Right kidney (tissue), 1 donor: Measurements from ENCODE around the gene LRRC2.
"Not testable (repeated sequence)": the region's sequence is repeated elsewhere in the genome, so short reads cannot be mapped to it uniquely, and the experiment has no call there.

Experiments
- DNase-seq: peaks from one replicate; pipeline ENCODE4 v3.0.0-alpha.2; 2016

Gene LRRC2

DNA sequence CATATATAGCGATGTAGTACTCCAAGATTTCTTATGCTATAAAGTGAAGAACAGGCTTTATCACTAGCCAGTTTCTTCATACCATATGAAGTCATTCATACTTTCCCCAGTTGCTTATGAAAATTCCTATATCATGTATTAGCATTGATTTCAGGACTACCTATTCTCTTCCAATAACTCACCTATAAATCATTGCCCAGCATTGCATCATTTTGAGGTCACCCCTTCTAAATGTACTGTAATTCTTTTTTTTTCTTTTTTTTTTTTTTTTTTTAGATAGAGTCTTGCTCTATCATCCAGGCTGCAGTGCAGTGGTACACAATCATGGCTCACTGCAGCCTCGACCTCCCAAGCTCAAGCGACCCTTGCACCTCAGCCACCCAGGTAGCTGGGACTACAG lies 41.3 kb downstream of the LRRC2 start:
- no peak for DNase-seq

GRCh38 chr3:46524008-46524407 lies 42.1 kb downstream of the LRRC2 start:
- DNase-seq: no peak

- DNase-seq: no peak
These were observed 42.5 kb downstream of the LRRC2 start for GRCh38 chr3:46523556-46523955.

DNA sequence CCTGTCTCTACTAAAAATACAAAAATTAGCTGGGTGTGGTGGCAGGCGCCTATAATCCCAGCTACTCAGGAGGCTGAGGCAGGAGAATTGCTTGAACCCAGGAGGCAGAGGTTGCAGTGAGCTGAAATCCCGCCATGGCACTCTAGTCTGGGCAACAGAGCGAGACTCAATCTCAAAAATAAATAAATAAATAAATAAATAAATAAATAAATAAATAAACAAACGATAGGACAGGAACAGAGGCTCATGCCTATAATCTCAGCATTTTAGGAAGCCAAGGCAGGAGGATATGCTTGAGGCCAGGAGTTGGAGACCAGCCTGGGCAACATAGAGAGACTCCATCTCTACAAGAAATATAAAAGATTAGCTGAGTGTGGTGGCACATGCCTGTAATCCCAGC lies 43.9 kb downstream of the LRRC2 start:
- not testable (repeated sequence) for DNase-seq

GRCh38 chr3:46521096-46521495 lies 45.0 kb downstream of the LRRC2 start:
- DNase-seq: no peak

DNA sequence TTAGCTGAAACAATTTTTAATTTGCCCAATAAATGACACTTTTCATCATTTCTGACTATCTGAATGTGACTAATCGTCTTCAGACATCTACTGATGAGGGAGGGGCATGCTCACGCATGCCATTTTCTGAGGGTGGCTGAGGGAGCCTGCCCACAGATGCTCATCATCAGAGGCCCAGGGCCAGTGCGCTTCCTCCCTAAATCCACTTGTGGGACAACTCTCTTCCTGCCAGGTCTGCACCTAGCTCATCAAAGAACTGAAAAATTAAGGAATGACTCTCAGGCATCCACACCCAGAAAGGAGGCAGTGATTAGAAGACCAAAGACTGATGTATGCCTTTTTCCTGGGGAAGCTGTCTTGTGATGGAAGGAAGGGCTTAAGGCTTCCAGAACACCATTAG lies 45.6 kb downstream of the LRRC2 start:
- DNase-seq: no peak

DNA sequence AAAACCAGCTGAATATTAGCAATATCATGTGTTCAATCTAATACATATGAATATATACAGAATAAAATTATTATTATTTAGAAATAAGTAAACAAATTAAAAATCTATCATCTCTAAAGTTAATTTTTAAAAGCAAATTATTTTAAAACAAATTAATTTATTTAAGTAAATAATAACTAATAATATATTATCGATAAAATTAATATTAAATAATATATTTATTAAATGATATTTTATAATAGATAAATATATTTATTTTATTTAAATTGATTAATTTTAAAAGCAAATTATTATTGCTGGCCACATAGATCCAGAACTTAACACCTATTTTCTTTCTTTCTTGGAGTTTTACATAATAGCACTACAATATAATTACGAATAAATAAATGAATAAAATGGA lies 46.1 kb downstream of the LRRC2 start:
- no peak for DNase-seq

- DNase-seq: no peak
These were observed 48.3 kb downstream of the LRRC2 start for GRCh38 chr3:46517784-46518181.

DNA sequence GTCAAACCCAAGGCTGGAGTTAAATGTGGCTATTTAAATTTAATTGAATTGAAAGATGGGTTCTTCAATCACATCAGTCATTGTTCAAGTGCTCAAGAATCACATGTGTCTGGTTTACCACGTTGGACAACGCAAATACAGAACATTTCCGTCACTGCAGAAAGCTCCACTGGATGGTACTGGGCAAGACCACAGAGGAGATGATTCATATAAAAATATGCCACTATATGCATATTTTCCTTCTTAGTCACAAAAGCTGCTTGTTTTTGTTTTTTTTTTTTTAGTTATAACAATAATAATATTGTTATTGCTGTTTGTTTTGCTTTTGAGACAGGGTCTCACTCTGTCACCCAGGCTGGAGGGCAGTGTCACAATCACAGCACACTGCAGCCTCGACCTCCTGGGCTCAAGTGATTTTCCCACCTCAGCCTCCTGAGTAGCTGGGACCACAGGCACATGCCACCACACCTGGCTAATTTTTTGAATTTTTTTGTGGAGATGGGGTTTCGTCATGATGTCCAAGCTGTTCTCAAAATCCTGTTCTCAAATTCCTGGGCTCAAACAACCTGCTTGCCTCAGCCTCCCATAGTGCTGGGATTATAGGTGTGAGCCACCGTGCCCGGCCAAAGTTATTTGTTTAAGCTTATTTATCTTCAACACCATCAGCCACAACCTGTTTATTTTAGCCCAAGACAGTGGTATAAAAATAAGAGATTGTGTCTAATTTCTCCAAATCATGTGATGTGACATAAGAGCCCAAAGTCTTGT lies 48.9 kb downstream of the LRRC2 start:
- DNase-seq: no peak

- no peak for DNase-seq
These were observed 49.6 kb downstream of the LRRC2 start for GRCh38 chr3:46516521-46516920.

GRCh38 chr3:46512191-46512749 lies 53.8 kb downstream of the LRRC2 start:
- DNase-seq: no peak

DNA sequence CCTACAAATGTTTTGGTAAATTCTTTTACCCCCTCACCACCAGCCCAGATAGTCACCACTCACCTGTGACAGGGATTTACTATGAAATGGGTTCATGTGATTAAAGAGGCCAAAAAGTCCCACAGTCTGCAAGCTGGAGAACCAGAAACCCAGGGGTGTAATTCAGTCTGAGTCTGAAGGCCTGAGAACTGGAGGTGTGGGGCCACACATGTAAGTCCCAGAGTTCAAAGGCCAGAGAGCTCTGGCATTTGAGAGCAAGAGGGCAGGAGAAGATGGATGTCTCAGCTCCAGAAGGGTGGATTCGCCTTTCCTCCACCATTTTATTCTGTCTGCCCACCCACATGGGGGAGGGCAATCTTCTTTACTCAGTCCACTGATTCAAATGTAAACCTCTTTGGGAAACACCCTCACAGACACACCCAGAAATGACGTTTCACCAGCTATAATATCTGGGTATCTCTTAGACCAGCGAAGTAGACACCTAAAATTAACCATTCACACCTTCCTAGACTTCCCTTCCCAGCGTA lies 56.4 kb downstream of the LRRC2 start:
- no peak for DNase-seq

DNA sequence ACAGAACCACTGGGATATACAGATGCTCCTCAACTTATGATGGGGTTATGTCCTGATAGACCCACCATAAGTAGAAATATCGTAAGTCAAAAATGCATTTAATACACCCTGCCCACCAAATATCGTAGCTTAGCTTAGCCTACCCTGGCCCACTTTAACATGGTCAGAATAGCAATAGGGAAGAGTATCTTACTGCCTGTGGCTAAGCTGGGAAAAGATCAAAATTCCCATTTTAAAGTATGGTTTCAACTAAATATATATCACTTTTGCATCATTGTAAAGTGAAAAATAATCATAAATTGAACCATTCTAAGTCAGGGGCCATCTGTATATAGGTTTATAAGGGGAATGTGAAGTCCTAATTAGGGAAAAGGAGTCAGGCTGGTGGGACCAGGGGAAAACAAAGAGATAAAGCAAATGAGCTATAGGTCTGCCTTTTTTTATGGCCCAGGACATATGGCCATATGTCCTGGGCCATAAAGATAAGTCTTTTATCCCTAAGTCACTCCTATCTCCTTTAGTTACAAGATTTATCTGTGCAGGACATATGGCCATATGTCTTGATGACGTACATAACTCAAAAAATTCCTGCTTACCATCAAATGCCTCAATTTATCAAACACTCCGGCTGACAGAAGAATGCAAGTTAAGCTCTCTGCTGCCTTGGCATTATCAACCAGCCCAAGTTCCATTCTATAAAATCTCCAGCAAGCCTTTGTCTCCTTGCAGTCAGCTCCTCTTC lies 57.1 kb downstream of the LRRC2 start:
- DNase-seq: no peak

GRCh38 chr3:46506526-46506925 lies 59.6 kb downstream of the LRRC2 start:
- no peak for DNase-seq

DNA sequence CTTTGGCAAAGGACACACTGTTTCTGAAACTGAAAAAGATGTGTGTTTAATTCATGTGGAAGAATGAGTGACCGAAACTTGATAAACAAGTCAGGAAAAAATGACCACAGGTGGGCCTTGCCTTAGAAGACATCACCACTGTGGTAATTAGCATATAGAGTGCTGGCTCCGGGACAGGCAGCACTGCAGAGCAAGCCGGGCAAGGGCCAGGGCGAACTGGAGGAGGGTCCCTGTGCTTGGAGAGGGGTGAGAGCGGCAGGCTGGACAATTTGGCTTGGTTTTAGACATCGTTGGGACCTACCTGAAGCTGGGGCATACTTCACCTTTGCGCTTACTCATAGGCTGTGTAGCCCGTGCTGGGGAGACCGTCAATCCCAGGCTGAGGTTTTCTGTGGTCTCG lies 60.1 kb downstream of the LRRC2 start:
- DNase-seq: no peak

- no peak for DNase-seq
These were observed 61.3 kb downstream of the LRRC2 start for GRCh38 chr3:46504789-46505188.

- DNase-seq: no peak
These were observed 62.8 kb downstream of the LRRC2 start for GRCh38 chr3:46503200-46503874.

DNA sequence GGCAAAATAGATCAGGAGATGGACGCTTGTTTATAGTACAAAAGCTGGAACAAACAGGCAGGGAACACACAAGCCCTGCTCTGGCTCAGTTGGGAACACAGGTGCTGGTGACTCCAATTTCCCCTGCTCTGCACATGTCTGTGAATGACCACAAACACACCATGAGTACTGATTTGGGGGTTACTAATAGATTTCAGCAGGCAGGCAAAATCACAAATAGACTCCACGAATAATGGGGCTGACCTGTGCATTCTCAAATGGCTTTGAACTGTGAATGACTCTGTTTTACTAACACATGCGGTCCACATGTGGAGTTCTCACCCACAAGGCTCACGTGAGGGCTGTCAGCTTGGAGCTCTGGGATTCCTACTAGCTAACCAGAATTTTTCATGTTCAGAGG lies 64.4 kb downstream of the LRRC2 start:
- DNase-seq: no peak

DNA sequence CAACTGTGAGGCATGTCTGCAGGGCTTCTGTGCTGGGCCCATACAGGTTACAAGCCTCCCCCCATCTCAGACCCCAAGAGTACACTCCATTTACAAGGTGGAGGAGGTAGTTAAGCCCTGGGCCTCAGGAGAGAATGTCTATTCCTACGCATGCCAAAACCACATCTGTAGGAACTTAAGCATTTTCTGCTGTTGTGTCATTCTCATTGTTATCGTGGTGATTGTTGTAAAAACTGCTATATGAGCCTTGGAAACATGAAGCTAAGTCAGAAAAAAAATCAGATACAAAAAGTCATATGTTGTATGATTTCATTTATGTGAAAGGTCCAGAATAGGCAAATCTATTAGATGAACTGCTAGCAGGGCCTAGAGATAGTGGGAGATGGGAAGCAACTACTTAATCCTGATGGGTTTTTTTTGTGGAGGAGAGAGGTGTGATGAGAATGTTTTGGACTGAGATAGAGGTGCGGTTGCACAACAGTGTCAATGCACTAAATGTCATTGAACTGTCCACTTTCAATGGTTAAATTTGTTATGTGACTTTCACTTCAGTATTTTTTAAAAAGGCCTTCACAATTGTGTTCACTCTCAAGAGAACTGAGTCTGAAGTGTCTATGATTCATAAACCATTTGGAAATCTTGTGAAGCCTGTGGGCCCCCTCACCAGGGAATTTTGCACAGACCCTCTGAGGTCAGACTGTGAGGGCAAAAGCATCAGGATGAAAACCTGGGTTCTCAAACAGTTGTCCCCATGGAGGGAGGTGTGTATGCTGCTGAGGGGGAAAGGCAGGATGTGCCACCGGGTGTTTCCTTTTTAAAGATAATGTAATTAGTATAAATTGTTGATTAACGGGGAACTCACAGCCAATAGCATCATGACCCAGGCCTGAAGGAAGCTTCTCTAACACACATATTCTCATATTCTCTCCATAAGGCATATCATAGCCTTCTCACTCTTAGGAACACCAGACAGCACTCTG lies 65.2 kb downstream of the LRRC2 start:
- DNase-seq: no peak

DNA sequence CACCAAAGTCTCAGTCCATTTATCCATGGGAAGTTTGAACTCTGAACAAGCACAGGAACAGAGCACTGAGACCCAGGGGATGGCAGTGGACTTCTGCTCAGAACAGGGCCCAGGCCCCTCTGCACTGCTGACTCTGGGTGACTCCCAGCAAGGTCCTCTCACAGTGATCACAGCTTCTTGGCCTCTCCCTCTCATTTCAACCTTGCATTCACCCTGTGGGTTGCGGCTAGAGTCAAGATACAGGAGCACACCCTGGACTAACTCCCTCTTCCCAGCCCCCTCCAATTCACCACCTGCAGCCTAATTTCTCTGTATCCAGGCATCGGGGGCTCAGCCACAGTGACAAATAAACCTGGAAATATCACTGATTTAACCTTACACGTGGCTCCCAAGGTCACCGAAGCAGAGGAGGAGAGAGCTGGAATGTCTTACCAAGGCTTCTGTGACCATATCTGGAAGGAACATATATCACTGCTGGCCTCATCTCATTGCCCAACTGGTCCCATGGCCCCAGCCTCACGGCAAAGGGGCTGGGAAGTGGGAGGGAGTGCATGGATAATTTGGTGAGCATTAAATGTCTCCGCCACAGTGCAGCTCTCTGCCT lies 67.1 kb downstream of the LRRC2 start:
- no peak for DNase-seq
